HepG2 (cell line): Measurements from ENCODE around the gene ULK4. TPM values are rescaled to one million over a fixed set of nuclear protein-coding genes. Genes with fewer than 3 reads are reported as not detected.

Source experiments
- CBX1 ChIP-seq: IDR thresholded peaks from one replicate; pipeline ENCODE4 v1.6.1; 2016; ENCODE audit warnings: antibody characterized with exemption, low read depth
- ESRRA ChIP-seq: sonication (generic); formaldehyde crosslinking; IDR thresholded peaks from 2 replicates; pipeline ENCODE4 v1.5.1; 2020; ENCODE audit warnings: mild to moderate bottlenecking, low read depth, missing genetic modification reagents
- RXRA ChIP-seq: sonication (generic); formaldehyde crosslinking; IDR thresholded peaks from 2 replicates; pipeline ENCODE4 v1.5.1; 2020; ENCODE audit warnings: missing genetic modification reagents
- SKI ChIP-seq: fragments of 450-650 bp; IDR thresholded peaks from one replicate; pipeline ENCODE4 v1.6.1; 2018; ENCODE audit warnings: mild to moderate bottlenecking; ENCODE audit not compliant: partially characterized antibody
- ZBTB20 ChIP-seq: sonication (generic); formaldehyde crosslinking; IDR thresholded peaks from 2 replicates; pipeline ENCODE4 v1.8.1; 2023; ENCODE audit warnings: missing genetic modification reagents, low read depth, mild to moderate bottlenecking, borderline replicate concordance
- ZBTB7A ChIP-seq: sonication (generic); formaldehyde crosslinking; IDR thresholded peaks from 2 replicates; pipeline ENCODE4 v1.8.0; 2022; ENCODE audit warnings: mild to moderate bottlenecking, missing genetic modification reagents
- ZNF543 ChIP-seq: sonication (generic); formaldehyde crosslinking; IDR thresholded peaks from 2 replicates; pipeline ENCODE4 v1.4.0; 2020; ENCODE audit warnings: mild to moderate bottlenecking, missing genetic modification reagents
- ZNF644 ChIP-seq: IDR thresholded peaks from 2 replicates; pipeline ENCODE4 v1.6.1; 2016; ENCODE audit warnings: low read depth
- ZSCAN20 ChIP-seq: sonication (generic); formaldehyde crosslinking; IDR thresholded peaks from 2 replicates; pipeline ENCODE4 v1.4.0; 2020; ENCODE audit warnings: missing genetic modification reagents, mild to moderate bottlenecking, borderline replicate concordance
- polyA plus RNA-seq, 8 experiments: library from polyadenylated mRNA; depleted of rRNA in 3 of 8; stranded (reverse) in 7 of 8; unstranded in 1 of 8; fragments of >200 nt; fragmentation: Illumina TruSeq in 4 of 8; extraction: Trizol in 4 of 8; gene quantifications; 2 replicates each; pipeline versions ENCODE4 v1.2.1 to v1.2.3, GENCODE V29; 2011 to 2016; ENCODE audit warnings: low read depth in 4 of 8, missing spikeins in 1 of 8, mixed read lengths in 1 of 8; ENCODE audit not compliant: insufficient read depth in 1 of 8
- total RNA-seq, 5 experiments: library from RNA; depleted of rRNA; stranded (reverse); fragments of >200 nt; fragmentation: Illumina TruSeq; extraction: Trizol; gene quantifications; 2 replicates each; pipeline ENCODE4 v1.2.3, GENCODE V29; 2016; ENCODE audit warnings: low read depth in 1 of 5
- TF ChIP-seq, protein P1 (sequence below): sonication (generic); formaldehyde crosslinking; IDR thresholded peaks from 2 replicates; pipeline ENCODE4 v1.5.0; 2020; ENCODE audit warnings: mild to moderate bottlenecking, missing genetic modification reagents, borderline replicate concordance
- TF ChIP-seq, protein P2 (sequence below): sonication (generic); formaldehyde crosslinking; IDR thresholded peaks from 2 replicates; pipeline ENCODE4 v1.4.0; 2020; ENCODE audit warnings: mild to moderate bottlenecking, missing genetic modification reagents
- TF ChIP-seq, protein P3 (sequence below): sonication (generic); formaldehyde crosslinking; conservative IDR thresholded peaks from 2 replicates; pipeline ENCODE4 v1.4.0; 2020; ENCODE audit warnings: missing genetic modification reagents
- TF ChIP-seq, protein P4 (sequence below), 2 experiments: sonication (generic) in 1 of 2; formaldehyde crosslinking in 1 of 2; IDR thresholded peaks; 2 replicates each; pipeline versions ENCODE4 v1.5.1 to v1.6.1; 2011 to 2020; ENCODE audit warnings: borderline replicate concordance in 1 of 2, low read depth in 1 of 2, low read length in 1 of 2, mild to moderate bottlenecking in 1 of 2, missing genetic modification reagents in 1 of 2, moderate library complexity in 1 of 2

Gene ULK4
- total and polyA plus RNA-seq, 2 of the 13 experiments (the other 11 are each of a cell fraction or from before 2014, with no cell fraction given), result 6.7 to 11.8 TPM

DNA sequence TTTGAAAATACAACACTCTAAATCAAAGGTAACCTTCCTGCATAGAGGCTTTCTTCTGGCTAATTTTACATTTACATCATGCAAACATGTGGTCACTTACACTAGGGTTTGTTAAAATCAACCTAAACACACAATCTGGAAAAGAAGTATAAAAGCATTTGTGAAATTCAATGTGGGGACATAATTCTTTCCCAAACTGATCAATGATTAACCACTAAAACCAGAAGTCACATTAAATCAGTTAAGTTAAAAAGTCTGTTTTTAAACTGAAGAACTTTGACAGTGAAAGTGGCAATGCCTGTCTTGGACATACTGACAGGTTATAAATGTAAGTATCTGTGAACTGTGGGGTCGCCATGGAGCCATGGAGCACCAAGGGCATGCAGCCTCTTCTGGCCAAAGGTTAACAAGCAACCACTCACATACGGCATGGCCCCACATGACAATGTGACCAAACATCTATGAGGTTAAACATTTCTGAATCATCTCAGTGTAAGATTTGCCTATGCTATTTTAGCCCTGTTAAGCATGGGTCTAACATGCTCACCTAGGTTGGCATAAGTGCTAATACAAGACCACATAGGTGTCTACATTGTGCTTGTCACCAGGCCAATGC, 484.4 kb downstream of the ULK4 start (continued):
- TF ChIP-seq, protein P1, sequence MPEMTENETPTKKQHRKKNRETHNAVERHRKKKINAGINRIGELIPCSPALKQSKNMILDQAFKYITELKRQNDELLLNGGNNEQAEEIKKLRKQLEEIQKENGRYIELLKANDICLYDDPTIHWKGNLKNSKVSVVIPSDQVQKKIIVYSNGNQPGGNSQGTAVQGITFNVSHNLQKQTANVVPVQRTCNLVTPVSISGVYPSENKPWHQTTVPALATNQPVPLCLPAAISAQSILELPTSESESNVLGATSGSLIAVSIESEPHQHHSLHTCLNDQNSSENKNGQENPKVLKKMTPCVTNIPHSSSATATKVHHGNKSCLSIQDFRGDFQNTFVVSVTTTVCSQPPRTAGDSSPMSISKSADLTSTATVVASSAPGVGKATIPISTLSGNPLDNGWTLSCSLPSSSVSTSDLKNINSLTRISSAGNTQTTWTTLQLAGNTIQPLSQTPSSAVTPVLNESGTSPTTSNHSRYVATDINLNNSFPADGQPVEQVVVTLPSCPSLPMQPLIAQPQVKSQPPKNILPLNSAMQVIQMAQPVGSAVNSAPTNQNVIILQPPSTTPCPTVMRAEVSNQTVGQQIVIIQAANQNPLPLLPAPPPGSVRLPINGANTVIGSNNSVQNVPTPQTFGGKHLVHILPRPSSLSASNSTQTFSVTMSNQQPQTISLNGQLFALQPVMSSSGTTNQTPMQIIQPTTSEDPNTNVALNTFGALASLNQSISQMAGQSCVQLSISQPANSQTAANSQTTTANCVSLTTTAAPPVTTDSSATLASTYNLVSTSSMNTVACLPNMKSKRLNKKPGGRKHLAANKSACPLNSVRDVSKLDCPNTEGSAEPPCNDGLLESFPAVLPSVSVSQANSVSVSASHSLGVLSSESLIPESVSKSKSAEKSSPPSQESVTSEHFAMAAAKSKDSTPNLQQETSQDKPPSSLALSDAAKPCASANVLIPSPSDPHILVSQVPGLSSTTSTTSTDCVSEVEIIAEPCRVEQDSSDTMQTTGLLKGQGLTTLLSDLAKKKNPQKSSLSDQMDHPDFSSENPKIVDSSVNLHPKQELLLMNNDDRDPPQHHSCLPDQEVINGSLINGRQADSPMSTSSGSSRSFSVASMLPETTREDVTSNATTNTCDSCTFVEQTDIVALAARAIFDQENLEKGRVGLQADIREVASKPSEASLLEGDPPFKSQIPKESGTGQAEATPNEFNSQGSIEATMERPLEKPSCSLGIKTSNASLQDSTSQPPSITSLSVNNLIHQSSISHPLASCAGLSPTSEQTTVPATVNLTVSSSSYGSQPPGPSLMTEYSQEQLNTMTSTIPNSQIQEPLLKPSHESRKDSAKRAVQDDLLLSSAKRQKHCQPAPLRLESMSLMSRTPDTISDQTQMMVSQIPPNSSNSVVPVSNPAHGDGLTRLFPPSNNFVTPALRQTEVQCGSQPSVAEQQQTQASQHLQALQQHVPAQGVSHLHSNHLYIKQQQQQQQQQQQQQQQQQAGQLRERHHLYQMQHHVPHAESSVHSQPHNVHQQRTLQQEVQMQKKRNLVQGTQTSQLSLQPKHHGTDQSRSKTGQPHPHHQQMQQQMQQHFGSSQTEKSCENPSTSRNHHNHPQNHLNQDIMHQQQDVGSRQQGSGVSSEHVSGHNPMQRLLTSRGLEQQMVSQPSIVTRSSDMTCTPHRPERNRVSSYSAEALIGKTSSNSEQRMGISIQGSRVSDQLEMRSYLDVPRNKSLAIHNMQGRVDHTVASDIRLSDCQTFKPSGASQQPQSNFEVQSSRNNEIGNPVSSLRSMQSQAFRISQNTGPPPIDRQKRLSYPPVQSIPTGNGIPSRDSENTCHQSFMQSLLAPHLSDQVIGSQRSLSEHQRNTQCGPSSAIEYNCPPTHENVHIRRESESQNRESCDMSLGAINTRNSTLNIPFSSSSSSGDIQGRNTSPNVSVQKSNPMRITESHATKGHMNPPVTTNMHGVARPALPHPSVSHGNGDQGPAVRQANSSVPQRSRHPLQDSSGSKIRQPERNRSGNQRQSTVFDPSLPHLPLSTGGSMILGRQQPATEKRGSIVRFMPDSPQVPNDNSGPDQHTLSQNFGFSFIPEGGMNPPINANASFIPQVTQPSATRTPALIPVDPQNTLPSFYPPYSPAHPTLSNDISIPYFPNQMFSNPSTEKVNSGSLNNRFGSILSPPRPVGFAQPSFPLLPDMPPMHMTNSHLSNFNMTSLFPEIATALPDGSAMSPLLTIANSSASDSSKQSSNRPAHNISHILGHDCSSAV, result no peak
- TF ChIP-seq ZBTB20 (CRISPR knock-in tag) (no peak), CBX1 (no peak), ZNF543 (CRISPR knock-in tag) (no peak), ZBTB7A (CRISPR knock-in tag) (no peak), ZSCAN20 (CRISPR knock-in tag) (no peak), ZNF644 (CRISPR knock-in tag) (peak; percentile 98), ESRRA (CRISPR knock-in tag) (no peak), RXRA (CRISPR knock-in tag) (no peak; the same call in 1 of the 2 replicates), SKI (no peak)
- TF ChIP-seq, protein P2, sequence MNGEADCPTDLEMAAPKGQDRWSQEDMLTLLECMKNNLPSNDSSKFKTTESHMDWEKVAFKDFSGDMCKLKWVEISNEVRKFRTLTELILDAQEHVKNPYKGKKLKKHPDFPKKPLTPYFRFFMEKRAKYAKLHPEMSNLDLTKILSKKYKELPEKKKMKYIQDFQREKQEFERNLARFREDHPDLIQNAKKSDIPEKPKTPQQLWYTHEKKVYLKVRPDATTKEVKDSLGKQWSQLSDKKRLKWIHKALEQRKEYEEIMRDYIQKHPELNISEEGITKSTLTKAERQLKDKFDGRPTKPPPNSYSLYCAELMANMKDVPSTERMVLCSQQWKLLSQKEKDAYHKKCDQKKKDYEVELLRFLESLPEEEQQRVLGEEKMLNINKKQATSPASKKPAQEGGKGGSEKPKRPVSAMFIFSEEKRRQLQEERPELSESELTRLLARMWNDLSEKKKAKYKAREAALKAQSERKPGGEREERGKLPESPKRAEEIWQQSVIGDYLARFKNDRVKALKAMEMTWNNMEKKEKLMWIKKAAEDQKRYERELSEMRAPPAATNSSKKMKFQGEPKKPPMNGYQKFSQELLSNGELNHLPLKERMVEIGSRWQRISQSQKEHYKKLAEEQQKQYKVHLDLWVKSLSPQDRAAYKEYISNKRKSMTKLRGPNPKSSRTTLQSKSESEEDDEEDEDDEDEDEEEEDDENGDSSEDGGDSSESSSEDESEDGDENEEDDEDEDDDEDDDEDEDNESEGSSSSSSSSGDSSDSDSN (CRISPR knock-in tag), result no peak
- TF ChIP-seq, protein P3, sequence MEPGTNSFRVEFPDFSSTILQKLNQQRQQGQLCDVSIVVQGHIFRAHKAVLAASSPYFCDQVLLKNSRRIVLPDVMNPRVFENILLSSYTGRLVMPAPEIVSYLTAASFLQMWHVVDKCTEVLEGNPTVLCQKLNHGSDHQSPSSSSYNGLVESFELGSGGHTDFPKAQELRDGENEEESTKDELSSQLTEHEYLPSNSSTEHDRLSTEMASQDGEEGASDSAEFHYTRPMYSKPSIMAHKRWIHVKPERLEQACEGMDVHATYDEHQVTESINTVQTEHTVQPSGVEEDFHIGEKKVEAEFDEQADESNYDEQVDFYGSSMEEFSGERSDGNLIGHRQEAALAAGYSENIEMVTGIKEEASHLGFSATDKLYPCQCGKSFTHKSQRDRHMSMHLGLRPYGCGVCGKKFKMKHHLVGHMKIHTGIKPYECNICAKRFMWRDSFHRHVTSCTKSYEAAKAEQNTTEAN (CRISPR knock-in tag), result no peak
- TF ChIP-seq, protein P4, sequence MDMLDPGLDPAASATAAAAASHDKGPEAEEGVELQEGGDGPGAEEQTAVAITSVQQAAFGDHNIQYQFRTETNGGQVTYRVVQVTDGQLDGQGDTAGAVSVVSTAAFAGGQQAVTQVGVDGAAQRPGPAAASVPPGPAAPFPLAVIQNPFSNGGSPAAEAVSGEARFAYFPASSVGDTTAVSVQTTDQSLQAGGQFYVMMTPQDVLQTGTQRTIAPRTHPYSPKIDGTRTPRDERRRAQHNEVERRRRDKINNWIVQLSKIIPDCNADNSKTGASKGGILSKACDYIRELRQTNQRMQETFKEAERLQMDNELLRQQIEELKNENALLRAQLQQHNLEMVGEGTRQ (IDR thresholded peaks at IDR 0.05; ENCODE audit: low read depth, low read length), result no peak
- TF ChIP-seq, protein P4 (CRISPR knock-in tag; IDR thresholded peaks at IDR 0.05; ENCODE audit: borderline replicate concordance), result peak; percentile 42; the same call in 1 of the 2 replicates
